Vagina (tissue), 2 donors: ENCODE data around the gene NHLRC1.

Experiments used
- POLR2A ChIP-seq, 2 donors: fragments of 450-650 bp; IDR thresholded peaks; one replicate each; pipeline ENCODE4 v1.6.1; 2017; ENCODE audit warnings: antibody characterized with exemption in 2 of 2, mild to moderate bottlenecking in 2 of 2, moderate library complexity in 2 of 2
- POLR2AphosphoS5 ChIP-seq, 2 donors: sonication (generic); formaldehyde crosslinking; IDR thresholded peaks; one replicate each; pipeline ENCODE4 v1.9.0; 2017; ENCODE audit warnings: antibody characterized with exemption in 2 of 2, mild to moderate bottlenecking in 2 of 2, low read depth in 1 of 2; ENCODE audit not compliant: insufficient read depth in 1 of 2
- TF ChIP-seq, protein P1 (sequence below), 3 experiments: fragments of 450-650 bp in 2 of 3; fragments of 200-600 bp in 1 of 3; sonication (generic) in 1 of 3; IDR thresholded peaks; one replicate each; pipeline ENCODE4 v1.5.1; 2017 to 2019; ENCODE audit warnings: antibody characterized with exemption in 3 of 3, mild to moderate bottlenecking in 2 of 3, moderate library complexity in 2 of 3

DNA sequence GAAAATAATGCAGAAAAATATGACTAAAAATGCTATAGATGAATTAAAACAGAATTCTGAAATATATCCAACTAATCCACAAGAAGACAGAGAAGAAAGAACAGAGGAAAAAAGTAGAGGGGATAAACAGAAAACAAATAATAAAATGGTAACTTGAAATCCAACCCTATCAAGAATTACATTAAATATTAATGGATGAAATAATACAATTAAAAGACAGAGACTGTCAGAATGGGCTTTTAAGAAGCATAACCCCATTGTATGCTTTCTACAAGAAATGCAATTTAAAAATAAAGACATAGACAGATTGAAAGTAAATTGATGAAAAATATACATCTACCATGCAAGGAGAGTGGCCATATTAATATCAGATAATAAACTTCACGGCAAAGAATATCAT is 15.4 kb downstream of the NHLRC1 start:
- TF ChIP-seq, protein P1, sequence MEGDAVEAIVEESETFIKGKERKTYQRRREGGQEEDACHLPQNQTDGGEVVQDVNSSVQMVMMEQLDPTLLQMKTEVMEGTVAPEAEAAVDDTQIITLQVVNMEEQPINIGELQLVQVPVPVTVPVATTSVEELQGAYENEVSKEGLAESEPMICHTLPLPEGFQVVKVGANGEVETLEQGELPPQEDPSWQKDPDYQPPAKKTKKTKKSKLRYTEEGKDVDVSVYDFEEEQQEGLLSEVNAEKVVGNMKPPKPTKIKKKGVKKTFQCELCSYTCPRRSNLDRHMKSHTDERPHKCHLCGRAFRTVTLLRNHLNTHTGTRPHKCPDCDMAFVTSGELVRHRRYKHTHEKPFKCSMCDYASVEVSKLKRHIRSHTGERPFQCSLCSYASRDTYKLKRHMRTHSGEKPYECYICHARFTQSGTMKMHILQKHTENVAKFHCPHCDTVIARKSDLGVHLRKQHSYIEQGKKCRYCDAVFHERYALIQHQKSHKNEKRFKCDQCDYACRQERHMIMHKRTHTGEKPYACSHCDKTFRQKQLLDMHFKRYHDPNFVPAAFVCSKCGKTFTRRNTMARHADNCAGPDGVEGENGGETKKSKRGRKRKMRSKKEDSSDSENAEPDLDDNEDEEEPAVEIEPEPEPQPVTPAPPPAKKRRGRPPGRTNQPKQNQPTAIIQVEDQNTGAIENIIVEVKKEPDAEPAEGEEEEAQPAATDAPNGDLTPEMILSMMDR (IDR thresholded peaks at IDR 0.05) = no peak
- no peak for TF ChIP-seq POLR2AphosphoS5 (IDR thresholded peaks at IDR 0.05; ENCODE audit: insufficient read depth in 1 of 2, low read depth in 1 of 2)
- TF ChIP-seq POLR2A (IDR thresholded peaks at IDR 0.05) = no peak
